Breast epithelium (tissue), 4 donors: ENCODE measurements around the gene CSH1. TPM values are rescaled to one million over a fixed set of nuclear protein-coding genes. Genes with fewer than 3 reads are reported as not detected.
"Not testable (repeated sequence)": the region's sequence is repeated elsewhere in the genome, so short reads cannot be mapped to it uniquely, and the experiment has no call there.

Experiments
- DNase-seq, 2 donors: peaks; one replicate each; pipeline ENCODE4 v3.0.0-alpha.2; 2019; ENCODE audit warnings: low spot score in 2 of 2
- H3K27ac ChIP-seq, 2 donors: fragments of 200-600 bp; sonication (generic) in 1 of 2; one replicate each; pipeline ENCODE4 v1.5.1; 2016 to 2019; ENCODE audit warnings: mild to moderate bottlenecking in 1 of 2
- H3K27me3 ChIP-seq, 2 donors: fragments of 200-600 bp; sonication (generic) in 1 of 2; one replicate each; pipeline versions ENCODE4 v1.5.1 to v1.6.0; 2017 to 2019; ENCODE audit warnings: control low read depth in 1 of 2, mild to moderate bottlenecking in 1 of 2
- H3K36me3 ChIP-seq: fragments of 200-600 bp; one replicate; pipeline ENCODE4 v1.5.1; 2019
- H3K4me1 ChIP-seq, 2 donors: fragments of 200-600 bp; sonication (generic); one replicate each; pipeline ENCODE4 v1.5.1; 2016 to 2019; ENCODE audit warnings: control low read depth in 1 of 2
- H3K4me3 ChIP-seq, 3 donors: fragments of 200-600 bp; sonication (generic); 1 replicate in 2 of 3; 2 replicates in 1 of 3; pipeline ENCODE4 v1.5.1; 2016 to 2019; ENCODE audit warnings: mild to moderate bottlenecking in 3 of 3, moderate library complexity in 2 of 3
- H3K9me3 ChIP-seq, 2 donors: fragments of 200-600 bp; sonication (generic) in 1 of 2; one replicate each; pipeline ENCODE4 v1.5.1; 2016 to 2019; ENCODE audit warnings: control low read depth in 1 of 2
- POLR2A ChIP-seq: fragments of 450-650 bp; IDR thresholded peaks from one replicate; pipeline ENCODE4 v1.6.1; 2016; ENCODE audit warnings: antibody characterized with exemption, mild to moderate bottlenecking, moderate library complexity
- POLR2AphosphoS5 ChIP-seq, 3 donors: sonication (generic); formaldehyde crosslinking; IDR thresholded peaks; one replicate each; pipeline ENCODE4 v1.6.1; 2017; ENCODE audit warnings: antibody characterized with exemption in 3 of 3
- intact Hi-C: fragments of 100-400 bp; cut with DNase I; formaldehyde crosslinking; loops from one replicate; pipeline ENCODE4 v1.15.1; 2023; ENCODE audit warnings: low total_unique reads
- total RNA-seq, 3 donors: library from RNA; depleted of rRNA; stranded (reverse); fragments of >200 nt; gene quantifications; one replicate each; pipeline ENCODE4 v1.1.0, GENCODE V29; 2016
- TF ChIP-seq, protein P1 (sequence below), 3 donors: fragments of 450-650 bp; IDR thresholded peaks; one replicate each; pipeline ENCODE4 v1.5.1; 2016 to 2017; ENCODE audit warnings: antibody characterized with exemption in 3 of 3, mild to moderate bottlenecking in 3 of 3, moderate library complexity in 3 of 3

Gene CSH1
- not detected for total RNA-seq

DNA sequence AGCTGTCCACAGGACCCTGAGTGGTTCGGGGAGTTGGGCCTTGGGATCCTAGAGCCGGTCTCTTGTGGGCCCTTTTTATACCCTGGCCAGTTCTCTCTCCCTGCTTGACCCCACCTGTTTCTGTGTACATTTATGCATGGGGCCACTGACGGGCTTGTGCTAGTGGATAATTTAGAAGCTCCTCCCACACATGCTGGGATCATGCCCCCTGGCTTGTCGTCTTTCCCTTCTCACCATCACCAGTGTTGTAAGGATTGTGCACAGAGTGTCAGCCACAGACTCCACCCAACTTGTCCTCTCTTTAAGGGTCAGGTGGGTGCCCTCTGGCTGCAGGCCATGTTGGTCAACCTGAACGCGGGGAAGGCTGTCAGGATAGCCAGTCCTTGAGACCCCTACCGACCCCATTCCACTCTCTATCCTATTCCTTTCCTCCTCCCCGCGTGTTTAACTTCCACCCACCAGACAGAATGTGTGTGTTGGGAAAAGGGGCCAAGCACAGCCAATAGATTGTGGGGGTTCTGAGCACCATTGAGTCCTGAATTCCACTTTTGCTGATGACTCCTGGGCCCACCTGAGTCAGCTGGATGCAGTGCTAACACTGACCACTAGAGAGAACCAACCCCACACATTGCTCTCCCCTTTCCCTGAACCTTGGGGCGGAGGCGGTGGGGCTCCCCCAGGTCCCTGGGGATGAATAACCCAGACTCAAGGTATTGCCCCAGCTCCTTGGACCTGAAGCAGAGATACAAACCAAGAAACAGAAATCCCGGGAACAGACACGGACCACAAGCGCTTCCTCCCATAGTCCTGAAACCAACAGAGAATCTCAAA, at the start of gene CSH1:
Gene CSH1 (minus strand): TSS at position 51 of the 831 bp plus-strand sequence. CDS start 63 bp downstream, outside the sequence.
- intact Hi-C loops: not testable (repeated sequence)

DNA sequence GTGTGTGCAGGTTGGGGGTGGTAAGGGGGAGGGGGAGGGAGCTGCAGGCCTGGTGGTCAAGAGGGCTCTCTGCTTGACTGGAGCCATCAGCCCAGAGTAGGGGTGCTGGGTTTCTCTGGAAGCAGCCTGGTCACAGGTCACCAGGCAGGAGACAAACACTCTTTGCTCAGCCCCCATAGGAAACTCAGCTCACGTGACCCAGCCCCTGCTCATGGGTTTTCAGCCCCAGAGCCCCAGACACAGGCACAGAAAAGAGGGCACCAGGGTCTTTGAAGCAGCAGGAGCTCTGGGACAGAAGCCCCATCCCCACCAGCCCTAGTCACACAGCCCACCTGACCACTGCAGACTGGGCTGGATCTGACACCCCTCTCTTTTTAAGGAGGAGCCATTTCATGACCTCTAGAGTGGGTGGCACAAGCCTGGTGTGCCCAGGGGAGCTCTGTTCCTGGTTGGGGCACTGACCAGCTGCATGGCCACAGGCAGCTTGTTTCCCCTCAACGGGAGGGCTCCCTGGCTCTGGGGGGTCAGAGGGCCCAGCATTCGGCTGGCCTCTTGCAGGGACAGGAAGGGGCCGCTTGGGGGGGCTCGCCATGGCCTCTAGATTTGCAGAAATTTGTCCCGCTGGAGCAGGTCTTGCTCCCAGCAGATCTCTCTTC, 49.5 kb upstream of the CSH1 start:
- intact Hi-C loops: no loop called here
- Histone ChIP-seq H3K4me3 (no peak overlapping the region), H3K27me3 (no peaks in the 10 kb centered on the region), H3K27ac (no peak overlapping the region), H3K4me1 (no peaks in the 10 kb centered on the region), H3K36me3 (no peaks in the 10 kb centered on the region), H3K9me3 (no peaks in the 10 kb centered on the region)
- no peak for TF ChIP-seq POLR2AphosphoS5 (IDR thresholded peaks at IDR 0.05)
- TF ChIP-seq POLR2A: no peak
- TF ChIP-seq, protein P1, sequence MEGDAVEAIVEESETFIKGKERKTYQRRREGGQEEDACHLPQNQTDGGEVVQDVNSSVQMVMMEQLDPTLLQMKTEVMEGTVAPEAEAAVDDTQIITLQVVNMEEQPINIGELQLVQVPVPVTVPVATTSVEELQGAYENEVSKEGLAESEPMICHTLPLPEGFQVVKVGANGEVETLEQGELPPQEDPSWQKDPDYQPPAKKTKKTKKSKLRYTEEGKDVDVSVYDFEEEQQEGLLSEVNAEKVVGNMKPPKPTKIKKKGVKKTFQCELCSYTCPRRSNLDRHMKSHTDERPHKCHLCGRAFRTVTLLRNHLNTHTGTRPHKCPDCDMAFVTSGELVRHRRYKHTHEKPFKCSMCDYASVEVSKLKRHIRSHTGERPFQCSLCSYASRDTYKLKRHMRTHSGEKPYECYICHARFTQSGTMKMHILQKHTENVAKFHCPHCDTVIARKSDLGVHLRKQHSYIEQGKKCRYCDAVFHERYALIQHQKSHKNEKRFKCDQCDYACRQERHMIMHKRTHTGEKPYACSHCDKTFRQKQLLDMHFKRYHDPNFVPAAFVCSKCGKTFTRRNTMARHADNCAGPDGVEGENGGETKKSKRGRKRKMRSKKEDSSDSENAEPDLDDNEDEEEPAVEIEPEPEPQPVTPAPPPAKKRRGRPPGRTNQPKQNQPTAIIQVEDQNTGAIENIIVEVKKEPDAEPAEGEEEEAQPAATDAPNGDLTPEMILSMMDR (IDR thresholded peaks at IDR 0.05): no peak
- DNase-seq: no peak

More for the DNA sequence above, at the start of gene CSH1:
- not testable (repeated sequence) for H3K27me3 ChIP-seq, H3K27ac ChIP-seq, H3K4me3 ChIP-seq, H3K9me3 ChIP-seq, H3K4me1 ChIP-seq, DNase-seq, H3K36me3 ChIP-seq

DNA sequence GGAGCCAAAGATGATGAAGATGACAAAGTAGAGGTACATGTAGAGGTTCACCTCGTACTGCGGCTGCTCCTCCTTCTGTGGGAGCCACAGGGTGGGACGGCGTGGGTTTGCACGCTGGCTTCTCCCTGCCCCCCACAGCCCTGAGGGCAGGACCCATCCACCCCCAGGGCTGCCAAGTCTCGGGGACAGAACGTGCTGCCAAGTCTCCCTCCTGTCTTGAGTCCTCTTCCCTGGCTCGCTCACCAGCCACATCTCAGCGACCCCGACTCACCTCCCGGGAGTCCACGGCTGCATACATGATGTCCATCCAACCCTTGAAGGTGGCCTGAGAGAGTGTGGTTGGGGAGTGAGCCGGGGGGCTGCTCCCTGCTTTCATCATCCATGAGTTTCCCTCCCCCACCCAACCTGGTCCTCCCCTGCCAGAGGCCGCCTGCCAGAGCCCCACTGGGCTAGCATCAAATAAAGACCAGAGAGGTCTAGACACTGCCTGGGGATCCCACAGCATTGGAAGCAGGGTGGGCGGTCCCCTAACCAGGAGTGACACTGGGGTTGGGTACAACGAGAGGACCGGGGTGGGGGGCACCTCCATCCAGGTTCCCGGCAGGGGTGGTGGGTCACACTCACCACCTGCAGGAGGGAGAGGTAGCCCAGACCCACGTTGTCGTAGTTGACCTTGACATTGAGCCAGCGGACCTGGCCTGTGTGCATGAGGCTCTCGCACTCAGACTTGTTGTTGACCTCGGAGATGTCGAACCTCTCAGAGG, 48.5 kb upstream of the CSH1 start:
- Histone ChIP-seq H3K36me3 (no peaks in the 10 kb centered on the region), H3K9me3 (no peaks in the 10 kb centered on the region), H3K27me3 (no peaks in the 10 kb centered on the region), H3K4me1 (no peaks in the 10 kb centered on the region), H3K27ac (no peak overlapping the region), H3K4me3 (no peak overlapping the region)
- DNase-seq: no peak
- TF ChIP-seq, protein P1 (IDR thresholded peaks at IDR 0.05): no peak
- no peak for TF ChIP-seq POLR2A
- TF ChIP-seq POLR2AphosphoS5 (IDR thresholded peaks at IDR 0.05): no peak
- intact Hi-C loops: no loop called here

DNA sequence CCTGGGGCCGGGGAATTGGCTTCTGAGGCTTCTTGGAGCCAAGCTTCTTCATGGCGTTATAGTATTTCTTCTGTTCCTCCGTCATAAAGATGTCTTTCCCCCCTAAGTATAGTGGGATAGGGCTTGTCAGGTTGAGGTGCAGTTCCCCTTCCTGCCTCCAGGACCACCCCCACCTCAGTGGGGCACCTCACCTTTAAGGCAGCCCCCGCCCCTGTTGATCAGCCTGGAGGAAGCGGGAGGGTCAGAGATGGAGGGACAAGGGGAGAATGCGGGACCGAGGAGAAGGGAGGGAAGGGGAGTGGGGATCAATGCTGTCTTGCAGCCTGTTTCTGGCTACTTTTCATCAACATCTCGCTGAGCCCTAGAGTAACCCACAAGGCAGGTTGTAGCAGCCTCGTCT, 47.4 kb upstream of the CSH1 start:
- Histone ChIP-seq H3K9me3 (no peaks in the 10 kb centered on the region), H3K4me1 (no peaks in the 10 kb centered on the region), H3K27me3 (no peaks in the 10 kb centered on the region), H3K27ac (no peak overlapping the region), H3K4me3 (no peak overlapping the region), H3K36me3 (no peaks in the 10 kb centered on the region)
- intact Hi-C loops: no loop called here
- TF ChIP-seq, protein P1 (IDR thresholded peaks at IDR 0.05): no peak
- TF ChIP-seq POLR2AphosphoS5 (IDR thresholded peaks at IDR 0.05) (no peak), POLR2A (no peak)
- no peak for DNase-seq

DNA sequence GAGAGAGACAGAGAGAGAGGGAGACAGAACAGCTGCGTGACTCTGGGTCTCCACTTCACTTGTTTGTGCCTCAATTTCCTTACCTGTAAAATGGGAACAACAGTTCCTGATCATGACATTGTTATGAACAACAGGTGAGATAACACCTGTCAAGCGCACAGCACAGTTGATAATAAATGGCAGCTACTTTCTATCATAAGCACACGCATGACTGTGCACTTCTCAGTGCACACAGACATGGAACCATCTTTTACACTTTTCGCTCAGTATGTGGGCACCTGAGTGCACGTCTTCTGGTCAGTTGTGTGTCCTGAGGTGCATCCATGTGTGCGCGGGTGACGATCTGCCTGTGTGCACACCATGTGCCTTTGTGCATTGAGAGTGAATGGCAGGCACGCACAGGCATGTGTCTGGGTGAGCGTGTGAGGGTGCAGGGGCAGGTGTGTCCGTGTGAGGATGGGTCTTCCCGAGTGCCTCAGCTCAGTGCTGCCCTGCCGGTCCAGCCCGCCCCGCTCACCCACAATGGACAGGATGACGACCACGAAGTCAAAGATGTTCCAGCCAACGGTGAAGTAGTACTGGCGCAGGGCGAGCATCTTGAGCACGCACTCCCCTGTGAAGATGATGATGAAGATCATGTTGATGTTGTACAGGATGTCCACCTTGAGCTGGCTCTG, 46.1 kb upstream of the CSH1 start:
- intact Hi-C loops: no loop called here
- Histone ChIP-seq H3K9me3 (no peaks in the 10 kb centered on the region), H3K27ac (no peak overlapping the region), H3K27me3 (no peaks in the 10 kb centered on the region), H3K4me3 (no peak overlapping the region), H3K4me1 (no peaks in the 10 kb centered on the region), H3K36me3 (no peaks in the 10 kb centered on the region)
- no peak for TF ChIP-seq POLR2A
- TF ChIP-seq, protein P1 (IDR thresholded peaks at IDR 0.05): no peak
- TF ChIP-seq POLR2AphosphoS5 (IDR thresholded peaks at IDR 0.05): no peak
- no peak for DNase-seq
